T1000 (cell line): ENCODE data around the gene MAPKAPK3.

Experiments
- DNase-seq: peaks from one replicate; lab custom pipeline; 2025; ENCODE audit warnings: mixed read lengths; lab: John Stamatoyannopoulos, UW

The MAPKAPK3 gene

GRCh38 chr3:50689558-50689957 lies 72.6 kb downstream of the MAPKAPK3 start:
- no peak for DNase-seq

- no peak for DNase-seq
Observed at GRCh38 chr3:50695031-50695430, 78.1 kb downstream of the MAPKAPK3 start.

GRCh38 chr3:50696276-50696675 lies 79.3 kb downstream of the MAPKAPK3 start:
- DNase-seq = no peak

GRCh38 chr3:50698269-50698668 lies 81.3 kb downstream of the MAPKAPK3 start:
- no peak for DNase-seq
